Activated CD8-positive, alpha-beta memory T cell treated with anti-CD3 and anti-CD28 coated beads for 1 hour (primary cell): ENCODE measurements around the gene CKLF.

Source experiments
- DNase-seq, 2 donors: peaks; one replicate each; pipeline ENCODE4 v3.0.0-alpha.2; 2020; ENCODE audit warnings: low read depth in 1 of 2; ENCODE audit errors: extremely low read depth in 1 of 2

Gene CKLF

DNA sequence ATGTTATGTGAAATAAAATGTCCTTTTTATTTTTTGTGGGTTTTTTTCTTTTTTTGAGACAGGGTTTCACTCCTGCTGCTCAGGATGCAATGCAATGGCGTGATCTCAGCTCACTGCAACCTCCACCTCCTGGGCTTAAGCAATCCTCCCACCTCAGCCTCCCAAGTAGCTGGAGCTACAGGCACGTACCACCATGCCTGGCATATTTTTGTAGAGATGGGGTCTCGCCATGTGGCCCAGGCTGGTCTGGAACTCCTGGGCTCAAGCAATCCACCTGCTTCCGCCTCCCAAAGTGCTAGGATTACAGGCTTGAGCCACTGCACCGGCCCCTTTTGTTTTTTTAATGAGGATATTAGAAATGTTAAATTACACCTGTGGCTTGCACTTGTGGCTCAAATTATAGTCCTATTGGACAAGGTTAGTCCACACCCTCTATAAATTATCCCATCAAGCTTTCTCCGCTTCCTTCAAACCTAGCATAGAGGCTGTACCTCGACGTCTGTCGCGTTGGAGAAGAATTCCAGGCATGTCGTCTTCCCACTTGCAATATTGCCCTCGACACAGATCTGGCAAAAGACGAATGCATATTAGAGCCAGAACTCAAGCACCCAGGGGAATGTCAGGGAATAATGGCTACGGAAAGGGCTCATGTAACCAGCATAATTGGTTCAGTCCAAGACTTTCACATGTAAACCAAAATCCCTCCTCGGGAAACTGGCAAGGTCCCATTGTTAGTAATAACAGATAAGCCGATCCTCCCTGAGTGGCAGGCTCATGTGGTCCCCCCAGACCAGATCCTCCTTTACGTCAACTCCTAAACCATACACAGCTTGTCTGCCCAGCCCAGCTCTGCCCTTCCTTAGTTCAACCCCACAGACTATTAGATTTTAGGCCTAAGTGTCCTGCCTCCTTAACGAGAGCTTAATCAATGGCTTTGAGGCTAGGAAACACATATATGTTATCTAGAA lies 10.7 kb upstream of the CKLF start:
- DNase-seq, result no peak

DNA sequence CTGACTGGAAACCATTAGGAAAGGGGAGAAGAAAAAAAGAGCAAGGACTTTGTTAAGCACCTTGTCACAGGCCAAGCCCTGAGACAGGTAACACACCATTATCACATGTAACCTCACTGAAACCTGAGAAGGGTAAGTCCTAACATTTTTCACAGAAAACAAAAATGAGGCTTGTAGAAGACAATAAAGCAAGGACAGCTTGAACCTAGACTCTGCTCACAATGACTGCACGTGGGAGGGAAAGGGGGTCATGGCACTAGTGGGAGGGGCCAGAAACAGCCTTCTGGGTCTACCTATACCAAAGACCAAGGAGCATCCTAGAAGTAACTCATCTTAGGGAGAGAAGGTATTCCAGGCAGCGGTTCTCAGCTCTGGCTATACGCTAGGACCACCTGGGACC lies 10.0 kb upstream of the CKLF start:
- no peak for DNase-seq

DNA sequence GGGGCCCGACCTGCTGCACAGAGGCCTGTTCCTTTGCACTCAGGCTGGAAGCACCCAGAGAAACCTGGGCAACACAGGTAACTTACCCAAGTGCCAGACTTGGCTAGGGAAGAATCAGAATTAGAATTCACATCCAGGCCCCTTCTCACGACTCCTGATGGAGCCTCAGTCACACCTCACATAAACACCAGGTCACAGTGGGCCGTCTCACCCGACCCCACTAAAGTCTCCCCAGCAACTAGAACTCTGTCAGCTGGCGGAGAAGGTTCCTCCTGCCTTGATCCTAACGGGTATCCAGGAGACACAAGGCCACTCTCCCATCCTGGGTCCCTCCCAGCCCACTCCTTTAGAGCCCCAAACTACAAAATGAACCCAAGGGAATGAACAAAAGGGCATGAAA lies 8.8 kb upstream of the CKLF start:
- DNase-seq, result no peak

DNA sequence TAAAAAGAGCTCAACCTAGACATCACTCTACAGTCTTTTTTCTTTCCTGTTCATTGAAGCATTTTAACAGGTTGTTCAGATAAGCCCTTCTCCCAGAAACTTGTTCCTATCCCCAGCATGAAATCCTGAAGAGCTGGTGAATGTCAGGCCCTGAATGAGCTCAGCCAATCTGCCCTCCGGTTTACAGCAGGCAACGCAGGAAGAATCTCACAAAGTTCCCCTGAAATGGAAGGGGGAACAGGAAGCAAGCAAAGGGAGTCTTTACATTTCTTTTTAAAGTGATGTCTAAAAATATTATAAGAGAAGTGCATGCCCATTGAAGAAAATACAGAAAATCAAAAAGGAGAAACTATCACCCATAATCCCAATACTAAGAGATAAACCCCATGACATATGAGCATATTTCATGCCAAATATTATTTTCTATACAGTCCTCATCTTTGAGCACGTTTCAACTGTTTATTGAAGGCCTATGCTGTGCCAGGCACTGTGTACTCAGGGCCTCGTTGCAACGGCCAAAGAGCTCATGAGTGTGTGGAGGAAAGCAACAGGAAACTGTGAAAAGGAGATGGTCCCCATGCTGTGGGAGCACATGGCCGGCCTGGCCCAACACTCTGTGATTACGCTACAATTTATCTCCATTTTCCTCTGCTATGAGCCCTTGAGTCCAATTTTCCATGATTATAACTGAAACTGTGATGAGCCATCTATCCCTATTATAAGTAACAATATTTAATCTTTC lies 8.2 kb upstream of the CKLF start:
- DNase-seq, result no peak

DNA sequence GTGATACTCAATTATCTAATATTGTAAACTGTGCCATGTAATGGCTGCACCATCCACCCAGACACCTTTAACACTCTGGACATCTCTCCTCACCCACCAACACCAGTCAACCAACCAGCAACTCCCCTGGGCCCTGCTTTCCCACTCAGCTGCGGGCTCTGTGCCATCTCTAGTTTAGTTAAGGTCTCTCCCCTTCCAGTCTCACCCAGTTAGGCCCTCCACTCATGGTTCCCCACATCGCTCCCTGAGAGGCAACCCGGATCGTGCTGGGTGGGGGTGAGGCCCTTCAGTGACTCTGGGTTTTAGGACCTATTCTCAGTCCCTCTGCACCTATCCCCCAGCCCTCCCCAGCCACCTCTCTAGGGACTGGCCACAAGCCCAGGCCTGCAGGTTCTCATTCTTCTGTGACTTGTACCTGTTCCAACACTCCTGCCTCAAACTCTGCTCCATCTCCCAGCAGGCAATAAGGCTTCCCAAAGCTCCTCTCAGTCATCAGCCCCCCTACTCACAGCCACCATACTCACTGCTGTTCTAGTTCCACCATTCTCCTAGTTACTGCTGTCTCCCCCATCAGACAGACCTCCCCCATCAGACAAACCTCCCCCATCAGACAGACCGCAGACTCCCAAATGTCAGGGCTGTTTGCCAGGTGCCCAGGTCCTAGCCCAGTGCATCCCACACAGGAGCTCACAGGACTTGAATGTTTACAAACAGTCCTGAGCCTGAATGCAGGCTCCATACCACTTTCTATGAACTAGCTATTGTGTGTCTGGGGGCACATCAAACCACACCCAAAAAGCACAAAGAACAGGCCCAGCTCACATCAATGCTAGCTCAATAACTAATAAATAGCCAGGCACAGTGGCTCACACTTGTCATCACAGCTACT lies 5.0 kb upstream of the CKLF start:
- no peak for DNase-seq

DNA sequence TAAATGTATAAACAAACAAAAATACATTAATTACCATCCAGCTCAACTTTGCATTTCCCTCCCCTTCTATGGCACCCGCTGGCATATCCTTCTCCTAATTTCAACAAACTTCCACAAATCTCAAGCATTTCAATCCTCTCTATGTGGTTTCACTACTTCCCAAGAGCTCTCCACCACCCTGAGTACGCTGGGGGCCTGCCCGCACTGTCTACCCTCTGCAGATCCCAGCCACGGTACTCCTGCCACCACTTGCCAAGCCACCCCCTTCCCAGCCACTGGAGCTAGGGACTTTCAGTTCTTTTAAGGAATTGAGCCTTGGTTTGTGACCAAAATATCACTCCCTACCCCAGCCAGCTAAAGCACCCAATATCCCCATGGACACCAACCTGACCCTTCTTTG lies 4.3 kb upstream of the CKLF start:
- DNase-seq, result no peak

DNA sequence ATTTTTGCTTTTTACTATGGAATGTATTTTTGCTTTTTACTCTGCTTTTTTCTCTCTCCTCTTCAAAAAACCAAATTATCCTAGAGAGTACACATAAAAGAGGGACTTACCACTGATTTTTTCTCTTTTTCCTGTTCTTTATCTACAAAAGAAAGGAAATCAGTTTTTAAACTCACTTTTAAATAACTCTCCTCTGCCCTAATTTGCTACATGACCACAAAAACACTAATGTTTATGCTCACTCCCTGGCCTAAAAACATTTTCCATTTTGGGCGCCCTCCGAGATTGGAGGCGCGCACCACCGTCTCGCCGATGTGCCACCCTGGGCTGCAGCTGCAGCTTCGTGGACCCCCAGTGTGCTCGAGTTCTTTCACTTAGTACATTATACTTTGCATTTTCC lies 3.5 kb upstream of the CKLF start:
- no peak for DNase-seq

DNA sequence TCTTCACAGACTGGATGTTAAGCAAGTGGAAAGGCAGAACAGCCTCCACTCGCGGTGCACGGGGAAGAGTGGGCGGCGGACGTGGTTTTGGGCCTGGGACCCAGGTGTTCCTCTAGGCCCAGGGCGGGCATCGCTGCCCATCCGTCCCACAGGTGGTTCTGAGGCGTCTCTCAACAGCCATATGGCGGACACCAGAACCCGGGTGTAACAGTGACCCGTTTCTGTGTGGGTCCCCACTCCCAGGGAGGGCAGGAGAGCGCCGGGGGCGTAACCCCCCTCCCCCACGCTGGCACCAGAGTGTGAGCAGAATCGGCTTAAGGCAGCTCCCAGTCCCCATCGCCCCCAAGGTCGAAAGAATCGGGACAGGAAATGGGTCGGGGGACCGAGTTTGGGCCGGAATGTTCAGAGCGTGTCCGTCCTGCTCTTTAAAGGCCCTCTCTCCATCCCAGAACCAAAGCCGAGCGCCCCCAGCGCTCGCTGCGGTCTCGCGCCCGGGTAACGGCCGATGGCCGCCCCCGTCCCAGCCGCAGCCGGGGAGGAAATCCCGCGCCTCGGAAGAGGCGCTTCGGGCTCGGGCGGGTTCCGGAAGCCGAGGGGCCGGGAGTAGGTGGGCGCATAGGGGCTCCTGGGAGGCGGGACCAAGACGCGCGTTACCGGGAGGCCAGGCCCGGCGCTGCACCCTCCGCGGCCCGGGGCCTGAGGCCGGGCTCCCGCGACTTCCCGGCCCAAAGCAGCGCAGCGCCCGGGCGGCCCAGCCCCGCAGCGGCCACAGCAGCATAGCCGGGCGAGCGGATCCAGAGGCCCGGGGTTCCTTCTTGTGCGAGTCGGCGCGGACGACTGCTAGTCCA lies 2.9 kb upstream of the CKLF start, which contains the start of gene TK2:
TK2 (minus strand) TSS at position 839 of the 848 bp plus-strand sequence; CDS start at position 778, 61 bp downstream.
- peak in 1 of 2 donors; percentile 38 for DNase-seq

DNA sequence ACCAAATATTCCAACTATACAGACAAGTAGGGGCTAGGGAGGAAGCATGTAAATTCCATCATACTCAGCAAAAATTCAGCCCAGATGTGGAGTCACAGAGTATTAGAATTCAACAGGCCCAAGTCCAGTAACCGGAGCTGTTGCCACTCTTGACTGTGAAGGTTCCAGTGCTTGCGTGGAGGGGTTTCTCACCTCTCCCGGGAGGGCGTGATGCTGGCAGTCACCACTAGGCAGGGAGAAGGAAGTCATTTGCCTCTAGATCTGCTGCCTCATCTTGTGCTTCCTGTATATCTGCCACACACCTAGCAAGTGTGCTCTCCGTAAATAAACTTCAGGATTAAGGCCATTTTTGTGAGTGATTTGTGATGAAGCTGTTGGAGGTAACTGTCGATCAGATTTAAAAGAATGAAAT lies 1.0 kb upstream of the CKLF start:
- peak in 1 of 2 donors; percentile 28 for DNase-seq

DNA sequence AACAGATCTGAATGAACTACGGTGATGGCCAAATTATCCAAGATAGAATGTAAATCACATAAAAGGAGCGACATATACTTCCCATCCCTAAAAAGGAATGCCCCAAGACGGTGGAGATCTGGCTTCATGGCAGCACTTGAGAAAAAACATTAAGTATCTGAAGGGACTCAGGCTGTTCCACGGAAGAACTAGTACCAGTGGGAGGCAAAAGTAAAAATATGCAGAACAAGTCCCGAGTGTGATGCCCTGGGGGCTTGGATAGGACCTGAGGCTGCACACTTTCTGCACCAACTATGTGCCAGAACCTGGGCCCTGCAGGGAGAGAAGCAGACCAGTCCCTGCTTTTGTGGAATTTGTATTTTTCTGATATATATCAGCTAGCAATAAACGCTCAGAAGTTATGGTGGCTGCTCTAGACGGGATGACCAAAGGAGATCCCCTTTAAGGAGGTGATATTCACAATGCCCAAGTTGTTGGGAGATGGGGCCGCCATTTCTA lies 539 bp upstream of the CKLF start:
- DNase-seq, result no peak

DNA sequence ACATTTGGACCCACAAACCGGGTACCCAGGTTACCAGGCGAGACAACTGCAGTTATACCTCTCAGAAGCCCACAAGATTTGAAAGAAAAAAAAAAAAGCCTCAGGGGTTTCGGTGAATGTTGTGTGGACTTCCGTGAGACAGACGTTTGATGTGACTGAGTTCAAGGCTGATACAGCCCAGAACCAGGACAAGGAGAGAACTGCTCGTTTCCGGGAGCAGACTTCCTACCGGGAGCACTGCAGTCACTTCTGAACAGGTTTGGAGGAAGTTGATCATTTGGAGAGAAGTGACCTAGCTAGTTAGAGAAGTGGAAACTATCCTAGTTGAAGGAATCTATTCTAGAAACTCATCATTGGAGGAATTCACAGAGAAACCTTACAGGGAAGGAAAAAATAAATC lies 847 bp downstream of the CKLF start:
- DNase-seq, result no peak

DNA sequence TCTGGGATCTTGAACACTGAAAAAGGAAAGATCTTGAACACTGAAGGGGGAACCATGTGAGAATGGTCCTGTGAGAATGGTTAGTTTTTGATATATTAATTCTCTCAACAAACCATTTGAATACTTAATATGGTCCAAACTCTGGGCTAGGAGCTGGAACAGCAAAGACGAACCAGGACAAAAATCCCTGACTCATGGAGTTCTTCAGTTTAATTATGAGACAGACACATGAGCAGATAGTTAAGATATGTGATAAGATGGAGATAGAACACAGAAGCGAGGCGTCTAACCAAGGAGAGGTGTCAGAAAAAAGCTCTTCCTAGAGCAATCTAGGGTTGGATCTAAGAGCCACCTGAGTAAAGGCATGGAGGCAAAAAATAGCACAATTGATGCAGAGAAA lies 1.6 kb downstream of the CKLF start:
- no peak for DNase-seq

DNA sequence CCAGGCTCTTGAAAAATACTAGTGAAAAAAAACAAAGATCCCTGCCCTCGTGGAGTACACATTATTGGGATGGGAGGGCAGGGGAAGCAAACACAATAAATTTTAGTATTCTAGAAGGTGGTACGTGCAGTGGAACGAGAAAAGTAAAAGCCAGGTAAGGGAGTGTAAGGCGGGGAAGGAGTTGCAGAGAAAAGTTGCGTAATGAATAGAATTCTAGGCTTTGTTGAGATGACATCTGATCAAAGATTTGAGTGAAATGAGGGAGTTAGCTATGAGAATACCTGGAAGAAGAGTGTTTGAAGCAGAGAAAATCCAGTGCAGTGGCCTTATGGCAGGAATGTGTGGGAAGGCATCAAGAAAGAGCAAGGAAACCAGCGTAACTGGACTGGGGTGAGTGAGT lies 2.1 kb downstream of the CKLF start:
- no peak for DNase-seq

DNA sequence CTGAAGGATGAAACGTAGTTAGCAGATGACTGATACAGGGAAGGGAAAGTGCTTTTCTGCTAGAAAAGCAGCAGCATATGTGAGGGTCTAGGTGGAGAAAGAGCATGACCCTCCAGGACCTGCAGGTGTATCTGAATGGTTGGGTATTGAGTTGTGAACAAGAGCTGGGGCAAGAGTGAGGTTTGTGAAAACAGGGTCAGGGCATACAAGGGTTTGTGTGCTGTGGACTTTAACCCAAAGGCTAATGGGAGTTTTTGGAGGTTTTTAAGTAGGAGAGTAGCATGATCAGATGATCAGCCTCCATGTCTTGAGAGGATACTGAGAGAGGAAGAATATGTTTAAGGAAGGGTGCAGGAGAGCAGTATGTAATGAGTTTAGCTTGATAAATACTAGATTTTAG lies 7.7 kb downstream of the CKLF start:
- no peak for DNase-seq

DNA sequence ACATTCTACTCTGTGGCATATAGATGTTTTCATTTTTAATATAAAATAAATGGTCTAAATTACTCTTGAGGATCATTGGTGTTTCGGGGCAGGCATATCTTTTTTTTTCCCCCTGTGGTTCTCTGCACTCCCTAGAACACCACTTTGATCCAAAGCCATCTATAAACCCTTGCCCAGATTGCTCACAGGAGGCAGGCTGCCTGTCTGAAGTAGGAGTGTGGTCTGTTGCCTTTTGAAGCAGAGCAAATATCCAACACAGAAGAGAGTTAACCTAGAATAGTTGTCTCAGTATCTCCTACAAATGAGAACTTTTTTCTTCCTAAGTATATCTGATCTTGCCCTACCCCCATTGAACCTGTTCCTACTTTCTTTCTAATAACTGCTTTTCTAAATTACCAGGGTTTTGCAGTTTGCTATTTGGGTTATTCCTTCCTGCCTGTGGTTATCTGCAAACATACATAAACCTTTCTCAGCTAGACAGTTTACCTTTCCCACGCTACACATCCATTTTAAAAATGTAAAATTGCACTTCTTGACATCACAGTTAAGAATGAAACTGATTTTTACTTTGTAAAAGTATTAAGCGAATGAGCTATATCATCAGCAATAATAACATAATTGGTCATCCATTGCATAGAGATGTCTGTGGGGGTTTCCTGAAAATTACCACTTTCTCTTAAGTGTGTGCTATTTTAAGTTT lies 9.2 kb downstream of the CKLF start:
- no peak for DNase-seq

DNA sequence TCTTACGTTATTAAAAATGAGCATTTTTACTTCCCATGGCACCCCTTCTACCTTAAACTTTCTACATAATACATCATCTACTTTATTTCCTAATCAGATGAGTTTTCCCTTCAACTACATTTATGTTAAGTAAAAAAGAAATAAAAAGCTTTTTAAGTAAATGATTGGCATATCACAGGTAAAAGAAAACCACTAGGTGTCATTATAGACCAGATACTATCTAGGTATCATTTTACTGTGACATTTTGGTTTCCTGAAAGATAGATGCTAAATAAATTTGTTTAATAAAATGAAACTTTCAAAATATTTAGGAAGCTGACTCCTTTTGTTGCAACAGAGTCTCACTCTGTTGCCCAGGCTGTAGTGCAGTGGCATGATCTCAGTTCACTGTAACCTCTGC lies 10.0 kb downstream of the CKLF start:
- no peak for DNase-seq

DNA sequence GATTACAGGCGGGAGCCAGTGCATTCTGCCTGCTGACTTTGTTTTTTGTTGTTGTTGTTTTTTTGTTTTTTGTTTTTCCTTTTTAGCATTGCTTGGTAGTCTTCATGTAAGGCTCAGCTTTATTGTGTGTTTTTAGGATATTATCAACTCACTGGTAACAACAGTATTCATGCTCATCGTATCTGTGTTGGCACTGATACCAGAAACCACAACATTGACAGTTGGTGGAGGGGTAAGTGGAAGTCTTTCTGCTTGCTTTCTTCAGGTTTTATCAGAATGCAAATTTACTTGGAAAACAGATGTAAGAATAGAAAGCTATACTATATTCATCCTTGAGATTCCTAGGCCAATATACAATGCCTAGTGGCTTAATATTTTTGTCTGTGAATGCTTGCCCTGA lies 10.6 kb downstream of the CKLF start:
- no peak for DNase-seq

DNA sequence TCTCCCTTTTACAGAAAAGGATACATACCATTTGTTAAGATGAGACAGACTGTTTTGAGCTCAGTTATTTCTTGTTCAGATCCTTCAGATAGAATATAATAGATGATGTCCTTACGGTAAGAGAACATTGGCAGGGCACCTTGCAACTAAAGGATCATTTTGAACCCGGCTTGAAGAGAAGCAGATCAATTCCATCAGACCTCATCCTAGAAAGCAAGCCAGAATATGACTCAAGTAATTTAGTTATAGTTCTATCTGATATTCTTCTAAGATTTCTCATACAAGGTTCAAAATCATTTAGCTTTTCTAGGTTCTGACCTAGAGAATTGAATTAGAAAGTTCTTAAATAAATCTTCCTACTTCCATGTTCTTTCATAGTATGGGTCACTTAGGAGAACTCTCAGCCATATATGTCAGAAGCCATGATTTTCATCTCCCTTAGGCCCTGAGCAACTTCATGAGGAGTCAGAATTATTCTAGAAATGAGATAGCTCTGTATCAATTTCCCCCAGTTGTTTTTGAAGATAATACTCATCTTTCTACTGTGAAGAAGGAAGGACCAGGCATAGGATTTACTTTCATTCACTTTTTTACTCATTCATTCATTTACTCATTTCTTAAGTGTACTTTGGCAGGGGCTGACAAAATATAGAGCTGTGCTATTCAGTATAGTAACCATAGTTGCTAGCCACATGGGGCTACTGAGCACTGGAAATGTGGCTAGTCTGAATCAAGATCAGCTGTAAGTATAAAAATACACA lies 11.4 kb downstream of the CKLF start:
- no peak for DNase-seq
